ENCODE measurements around the gene MAGEB10. TPM values are rescaled to one million over a fixed set of nuclear protein-coding genes. Genes with fewer than 3 reads are reported as not detected.
"Not testable (repeated sequence)": the region's sequence is repeated elsewhere in the genome, so short reads cannot be mapped to it uniquely, and the experiment has no call there.

Gene MAGEB10
- total RNA-seq (2014; rRNA removed; shearing (Covaris generic); ENCODE audit: low replicate concordance): not detected in 2 replicates

- in situ Hi-C loops (cut with HindIII; ENCODE audit: low pct_unique_long_range_greater_than_20kb, low sequenced_read_pairs): no loop called here
- no peak for DNase-seq (ENCODE audit: low read depth)
Measured at GRCh38 chrX:27807690-27808089, at the start of gene MAGEB10. MAGEB10 (plus strand) TSS chrX:27807990; CDS start chrX:27821307, 13,317 bp downstream.

- in situ Hi-C loops (cut with HindIII; ENCODE audit: low pct_unique_long_range_greater_than_20kb, low sequenced_read_pairs): no loop called here
- no peak for DNase-seq (ENCODE audit: low read depth)
Measured at GRCh38 chrX:27765718-27766117, 42.1 kb upstream of the MAGEB10 start.

GRCh38 chrX:27767387-27767786 lies 40.4 kb upstream of the MAGEB10 start:
- DNase-seq (ENCODE audit: low read depth): no peak
- in situ Hi-C loops (cut with HindIII; ENCODE audit: low pct_unique_long_range_greater_than_20kb, low sequenced_read_pairs): no loop called here

- in situ Hi-C loops (cut with HindIII; ENCODE audit: low pct_unique_long_range_greater_than_20kb, low sequenced_read_pairs): no loop called here
- DNase-seq (ENCODE audit: low read depth): no peak
Measured at GRCh38 chrX:27775984-27776383, 31.8 kb upstream of the MAGEB10 start.

- no peak for DNase-seq (ENCODE audit: low read depth)
- in situ Hi-C loops (cut with HindIII; ENCODE audit: low pct_unique_long_range_greater_than_20kb, low sequenced_read_pairs): no loop called here
Measured at GRCh38 chrX:27796640-27797257, 11.0 kb upstream of the MAGEB10 start.

GRCh38 chrX:27797575-27797974 lies 10.2 kb upstream of the MAGEB10 start:
- DNase-seq (ENCODE audit: low read depth): no peak
- in situ Hi-C loops (cut with HindIII; ENCODE audit: low pct_unique_long_range_greater_than_20kb, low sequenced_read_pairs): no loop called here

GRCh38 chrX:27808226-27808625 lies 436 bp downstream of the MAGEB10 start:
- DNase-seq (ENCODE audit: low read depth): no peak
- in situ Hi-C loops (cut with HindIII; ENCODE audit: low pct_unique_long_range_greater_than_20kb, low sequenced_read_pairs): no loop called here

- DNase-seq (ENCODE audit: low read depth); in situ Hi-C loops (cut with HindIII; ENCODE audit: low pct_unique_long_range_greater_than_20kb, low sequenced_read_pairs): not testable (repeated sequence)
Measured at GRCh38 chrX:27808991-27809859, 1.4 kb downstream of the MAGEB10 start.

GRCh38 chrX:27815209-27815608 lies 7.4 kb downstream of the MAGEB10 start:
- peak; percentile 67 for DNase-seq (ENCODE audit: low read depth)
- in situ Hi-C loops (cut with HindIII; ENCODE audit: low pct_unique_long_range_greater_than_20kb, low sequenced_read_pairs): no loop called here

- DNase-seq (ENCODE audit: low read depth): no peak
- in situ Hi-C loops (cut with HindIII; ENCODE audit: low pct_unique_long_range_greater_than_20kb, low sequenced_read_pairs): no loop called here
Measured at GRCh38 chrX:27823812-27824211, 16.0 kb downstream of the MAGEB10 start.

- no peak for DNase-seq (ENCODE audit: low read depth)
- in situ Hi-C loops (cut with HindIII; ENCODE audit: low pct_unique_long_range_greater_than_20kb, low sequenced_read_pairs): no loop called here
Measured at GRCh38 chrX:27838185-27838584, 30.4 kb downstream of the MAGEB10 start.

- no peak for DNase-seq (ENCODE audit: low read depth)
- in situ Hi-C loops (cut with HindIII; ENCODE audit: low pct_unique_long_range_greater_than_20kb, low sequenced_read_pairs): no loop called here
Measured at GRCh38 chrX:27840881-27841280, 33.1 kb downstream of the MAGEB10 start.

- no peak for DNase-seq (ENCODE audit: low read depth)
- in situ Hi-C loops (cut with HindIII; ENCODE audit: low pct_unique_long_range_greater_than_20kb, low sequenced_read_pairs): no loop called here
Measured at GRCh38 chrX:27842859-27843258, 35.1 kb downstream of the MAGEB10 start.

GRCh38 chrX:27860337-27860736 lies 52.5 kb downstream of the MAGEB10 start:
- no peak for DNase-seq (ENCODE audit: low read depth)
- in situ Hi-C loops (cut with HindIII; ENCODE audit: low pct_unique_long_range_greater_than_20kb, low sequenced_read_pairs): no loop called here

- no peak for DNase-seq (ENCODE audit: low read depth)
- in situ Hi-C loops (cut with HindIII; ENCODE audit: low pct_unique_long_range_greater_than_20kb, low sequenced_read_pairs): no loop called here
Measured at GRCh38 chrX:27863809-27864208, 56.0 kb downstream of the MAGEB10 start.

Other genes starting within 250 kb of the MAGEB10 start
- not detected in 2 replicates for gene DCAF8L2, start 217.6 kb upstream of the MAGEB10 start, total RNA-seq (2014; rRNA removed; shearing (Covaris generic); ENCODE audit: low replicate concordance)
- gene DCAF8L1, start 173.5 kb downstream of the MAGEB10 start, total RNA-seq (2014; rRNA removed; shearing (Covaris generic); ENCODE audit: low replicate concordance): not detected in 2 replicates